Measurements from ENCODE around the gene UNC119B.

Gene UNC119B

DNA sequence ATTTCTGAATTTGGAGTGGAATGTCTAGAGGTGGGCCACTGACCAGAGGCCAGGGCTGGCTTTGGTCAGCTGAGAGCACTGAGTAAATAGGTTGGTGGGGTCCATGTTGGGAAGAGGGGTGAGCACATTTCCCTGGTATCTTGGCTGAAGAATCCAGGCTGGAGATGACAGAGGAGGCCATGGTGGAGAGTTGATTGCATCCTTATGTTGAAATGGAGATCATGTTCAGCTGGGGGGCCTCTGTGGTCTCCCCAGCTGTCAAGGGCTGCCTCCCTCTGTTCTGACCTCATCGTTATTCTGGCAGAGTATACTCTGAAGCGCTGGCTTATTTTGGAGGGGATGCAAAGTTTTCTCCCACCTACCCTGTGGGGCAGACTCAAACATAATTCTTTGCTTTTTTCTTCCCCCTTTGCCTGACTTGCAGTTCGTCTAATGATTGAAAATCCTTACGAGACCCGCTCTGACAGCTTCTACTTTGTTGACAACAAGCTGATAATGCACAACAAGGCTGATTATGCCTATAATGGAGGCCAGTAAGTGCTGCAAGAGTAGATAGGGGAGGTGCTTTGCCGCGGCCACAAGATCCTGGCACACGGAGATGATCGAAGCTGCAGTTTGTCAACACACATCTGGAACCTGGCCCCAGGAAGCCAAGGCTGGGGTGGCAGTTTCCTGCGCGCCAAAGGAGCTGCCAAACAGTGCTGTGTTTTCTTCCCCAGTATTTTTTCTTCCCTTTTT is 9.4 kb downstream of the UNC119B start:
- no peak overlapping the region for H3K4me3 ChIP-seq (ENCODE audit: low read length)
- TF ChIP-seq, protein P1, sequence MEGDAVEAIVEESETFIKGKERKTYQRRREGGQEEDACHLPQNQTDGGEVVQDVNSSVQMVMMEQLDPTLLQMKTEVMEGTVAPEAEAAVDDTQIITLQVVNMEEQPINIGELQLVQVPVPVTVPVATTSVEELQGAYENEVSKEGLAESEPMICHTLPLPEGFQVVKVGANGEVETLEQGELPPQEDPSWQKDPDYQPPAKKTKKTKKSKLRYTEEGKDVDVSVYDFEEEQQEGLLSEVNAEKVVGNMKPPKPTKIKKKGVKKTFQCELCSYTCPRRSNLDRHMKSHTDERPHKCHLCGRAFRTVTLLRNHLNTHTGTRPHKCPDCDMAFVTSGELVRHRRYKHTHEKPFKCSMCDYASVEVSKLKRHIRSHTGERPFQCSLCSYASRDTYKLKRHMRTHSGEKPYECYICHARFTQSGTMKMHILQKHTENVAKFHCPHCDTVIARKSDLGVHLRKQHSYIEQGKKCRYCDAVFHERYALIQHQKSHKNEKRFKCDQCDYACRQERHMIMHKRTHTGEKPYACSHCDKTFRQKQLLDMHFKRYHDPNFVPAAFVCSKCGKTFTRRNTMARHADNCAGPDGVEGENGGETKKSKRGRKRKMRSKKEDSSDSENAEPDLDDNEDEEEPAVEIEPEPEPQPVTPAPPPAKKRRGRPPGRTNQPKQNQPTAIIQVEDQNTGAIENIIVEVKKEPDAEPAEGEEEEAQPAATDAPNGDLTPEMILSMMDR (conservative IDR thresholded peaks at IDR 0.05; ENCODE audit: low read depth, low read length), result no peak
- no peak for DNase-seq (ENCODE audit: low read depth)

DNA sequence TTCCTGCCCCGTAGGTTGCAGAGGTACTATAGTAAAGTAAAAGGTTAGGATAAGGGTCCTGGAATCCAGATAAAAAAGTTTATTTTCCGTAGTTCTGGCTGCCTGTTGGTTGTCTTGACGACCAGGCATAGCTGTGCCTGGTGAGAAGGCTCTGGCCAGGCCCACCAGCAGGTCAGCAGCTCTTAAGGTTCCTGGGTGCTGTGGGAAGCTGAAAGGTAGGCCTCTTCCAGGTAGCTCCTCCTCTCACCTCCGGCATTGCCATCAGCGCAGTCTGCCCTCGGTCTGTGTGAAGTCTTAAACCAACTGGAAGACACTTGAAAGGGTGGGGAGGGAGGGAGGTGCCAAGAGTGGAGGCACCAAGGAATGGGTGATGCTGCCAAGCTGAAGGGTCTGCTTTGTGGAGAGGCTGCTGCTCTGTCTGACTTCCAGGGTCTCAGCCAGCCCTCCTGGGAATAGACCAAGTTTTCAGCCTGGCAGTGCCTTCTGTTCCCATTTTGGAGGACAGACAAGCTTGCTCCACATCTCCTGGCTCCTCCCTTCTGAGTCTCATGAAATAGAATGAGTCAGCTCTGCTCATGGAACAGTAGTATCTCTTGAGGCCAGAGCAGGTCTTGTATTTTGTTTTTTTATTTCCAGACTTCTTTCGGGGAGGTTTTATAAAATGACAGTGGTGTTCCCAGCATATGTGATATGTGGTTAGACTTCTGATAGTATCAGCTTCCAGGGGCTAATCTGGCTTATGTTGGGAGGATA is 10.2 kb downstream of the UNC119B start:
- H3K4me3 ChIP-seq (ENCODE audit: low read length), result no peak overlapping the region
- TF ChIP-seq, protein P1 (conservative IDR thresholded peaks at IDR 0.05; ENCODE audit: low read depth, low read length), result no peak
- DNase-seq (ENCODE audit: low read depth), result no peak

DNA sequence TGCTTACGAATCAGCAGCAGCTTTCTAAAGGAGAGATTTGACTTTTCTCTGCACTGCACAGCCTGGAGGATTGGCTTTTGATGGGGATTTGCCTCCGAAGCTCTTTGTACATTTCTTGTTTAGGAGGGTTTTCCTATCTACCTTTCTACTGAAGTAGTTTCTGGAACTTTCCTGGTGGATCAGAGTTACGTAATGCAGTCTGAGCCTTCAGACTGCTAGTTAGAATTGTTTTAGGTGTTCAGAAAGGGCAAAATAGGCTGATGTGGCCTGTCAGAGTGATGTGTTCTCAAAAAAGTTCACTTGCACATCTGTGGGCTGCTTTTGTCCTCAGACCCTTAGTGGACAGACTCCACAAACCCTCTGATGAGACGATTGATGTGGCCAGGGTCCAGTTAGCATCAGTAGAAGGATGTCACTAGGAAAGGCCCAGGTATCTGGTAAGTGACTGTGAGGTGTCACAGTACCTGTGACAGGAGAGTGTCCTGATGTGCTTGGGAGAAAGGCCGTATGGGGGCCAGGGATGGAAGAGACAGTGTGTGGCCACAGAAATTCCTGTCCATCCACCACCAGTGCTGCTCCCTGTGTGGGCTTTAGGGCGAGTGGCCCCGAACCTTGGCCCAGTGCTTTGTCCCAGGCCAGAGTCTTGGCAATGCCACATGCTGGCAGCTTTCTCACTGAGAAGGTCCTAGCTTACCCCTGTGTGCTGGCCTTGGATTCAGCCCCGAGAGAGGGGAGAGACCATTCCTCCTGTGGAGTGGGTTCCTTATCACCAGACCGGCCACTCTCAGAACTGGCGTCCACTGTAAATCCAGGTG is 10.9 kb downstream of the UNC119B start:
- H3K4me3 ChIP-seq (ENCODE audit: low read length), result no peak overlapping the region
- no peak for DNase-seq (ENCODE audit: low read depth)
- TF ChIP-seq, protein P1 (conservative IDR thresholded peaks at IDR 0.05; ENCODE audit: low read depth, low read length), result no peak

DNA sequence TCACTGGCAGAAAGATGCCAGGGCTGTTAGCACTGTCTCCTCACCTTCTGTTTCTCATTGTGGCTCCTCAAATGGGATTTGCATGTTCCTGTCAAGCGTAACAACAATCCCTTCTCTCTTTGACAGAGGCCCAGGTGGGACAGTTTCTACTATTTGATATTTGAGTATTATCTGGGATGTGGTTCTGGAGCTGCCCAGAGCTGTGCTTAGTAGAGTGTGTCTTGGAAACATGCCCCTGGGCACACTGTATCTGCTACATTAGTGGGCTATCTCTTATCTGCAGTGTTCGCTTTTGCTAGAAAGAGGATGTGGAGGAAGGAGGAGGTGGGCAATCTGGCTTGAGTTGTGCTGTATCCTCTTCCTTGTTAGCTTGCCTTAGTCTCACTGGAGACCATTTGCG is 11.6 kb downstream of the UNC119B start:
- no peak overlapping the region for H3K4me3 ChIP-seq (ENCODE audit: low read length)
- DNase-seq (ENCODE audit: low read depth), result no peak
- TF ChIP-seq, protein P1 (conservative IDR thresholded peaks at IDR 0.05; ENCODE audit: low read depth, low read length), result no peak

DNA sequence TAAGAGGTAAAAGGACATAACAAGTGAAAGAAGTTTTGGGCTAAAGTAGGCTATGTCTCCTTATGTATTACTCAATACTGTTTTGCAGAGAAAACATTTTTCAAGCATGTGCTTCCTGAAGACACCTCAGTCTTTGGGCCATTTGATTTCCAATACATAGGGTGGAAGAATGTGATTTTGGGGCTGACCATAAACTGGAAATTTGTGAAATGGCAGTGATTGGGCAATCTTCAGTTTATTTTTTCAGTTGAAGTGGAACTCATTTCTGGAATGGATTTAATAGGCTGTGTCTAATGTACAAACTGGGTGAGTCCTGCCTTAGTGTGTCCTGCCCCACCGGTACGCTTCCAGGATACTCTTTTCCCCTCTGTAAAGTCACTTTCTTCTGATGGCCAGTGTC is 12.5 kb downstream of the UNC119B start:
- DNase-seq (ENCODE audit: low read depth), result no peak
- no peak overlapping the region for H3K4me3 ChIP-seq (ENCODE audit: low read length)
- TF ChIP-seq, protein P1 (conservative IDR thresholded peaks at IDR 0.05; ENCODE audit: low read depth, low read length), result no peak

DNA sequence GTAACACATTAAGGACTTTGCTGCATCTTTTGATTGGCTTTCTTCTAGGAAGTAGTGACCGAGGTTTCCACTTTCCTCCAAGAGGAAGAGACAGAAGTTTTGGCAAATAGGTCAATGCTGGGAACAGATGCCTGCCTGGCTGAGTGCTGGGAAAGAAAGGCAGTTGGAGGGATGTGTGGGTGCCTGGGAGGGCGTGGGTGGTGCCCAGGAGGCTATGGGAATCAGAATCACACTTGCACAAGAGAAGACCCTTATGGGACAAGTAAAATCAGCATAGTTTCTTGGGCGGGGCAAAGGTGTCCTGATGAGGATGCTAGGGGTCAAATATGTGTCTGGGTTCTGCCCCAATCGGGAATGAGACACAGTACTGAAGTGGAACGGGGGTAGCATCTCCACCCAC is 14.5 kb downstream of the UNC119B start:
- TF ChIP-seq, protein P1 (conservative IDR thresholded peaks at IDR 0.05; ENCODE audit: low read depth, low read length), result no peak
- H3K4me3 ChIP-seq (ENCODE audit: low read length), result no peak overlapping the region
- no peak for DNase-seq (ENCODE audit: low read depth)
